ENCODE results near the gene MUCL3.
"Not testable (repeated sequence)": the region's sequence is repeated elsewhere in the genome, so short reads cannot be mapped to it uniquely, and the experiment has no call there.

The MUCL3 gene

GRCh38 chr6:30940361-30940986 is at the start of gene MUCL3:
Gene MUCL3, plus strand, starts transcription at chr6:30940973. Its CDS starts 27 bp downstream, at chr6:30941000.
- no peak for DNase-seq

GRCh38 chr6:30891450-30891723 is 49.4 kb upstream of the MUCL3 start:
- DNase-seq = no peak

GRCh38 chr6:30891816-30892538 is 48.8 kb upstream of the MUCL3 start:
- DNase-seq = no peak

- no peak for DNase-seq
Measured at GRCh38 chr6:30893001-30893591, 47.7 kb upstream of the MUCL3 start.

- DNase-seq = no peak
Measured at GRCh38 chr6:30893666-30894065, 47.1 kb upstream of the MUCL3 start.

GRCh38 chr6:30894381-30894780 is 46.4 kb upstream of the MUCL3 start:
- DNase-seq = no peak

- DNase-seq = no peak
Measured at GRCh38 chr6:30894935-30895334, 45.8 kb upstream of the MUCL3 start.

- DNase-seq = no peak
Measured at GRCh38 chr6:30895343-30895742, 45.4 kb upstream of the MUCL3 start.

- DNase-seq = no peak
Measured at GRCh38 chr6:30896541-30896940, 44.2 kb upstream of the MUCL3 start.

- no peak for DNase-seq
Measured at GRCh38 chr6:30897882-30898281, 42.9 kb upstream of the MUCL3 start.

- DNase-seq = no peak
Measured at GRCh38 chr6:30898750-30899360, 41.9 kb upstream of the MUCL3 start.

GRCh38 chr6:30900863-30901417 is 39.8 kb upstream of the MUCL3 start:
- no peak for DNase-seq

- no peak for DNase-seq
Measured at GRCh38 chr6:30901436-30901835, 39.3 kb upstream of the MUCL3 start.

- not testable (repeated sequence) for DNase-seq
Measured at GRCh38 chr6:30902196-30902595, 38.6 kb upstream of the MUCL3 start.

- DNase-seq = no peak
Measured at GRCh38 chr6:30902709-30903108, 38.1 kb upstream of the MUCL3 start.

GRCh38 chr6:30903236-30903635 is 37.5 kb upstream of the MUCL3 start:
- DNase-seq = no peak

- not testable (repeated sequence) for DNase-seq
Measured at GRCh38 chr6:30907290-30907757, 33.4 kb upstream of the MUCL3 start.

GRCh38 chr6:30907758-30908591 is 32.8 kb upstream of the MUCL3 start, which contains the start of gene GTF2H4:
Gene GTF2H4, plus strand, starts transcription at chr6:30908207.
- peak; percentile 98 for DNase-seq

- no peak for DNase-seq
Measured at GRCh38 chr6:30908700-30909099, 32.1 kb upstream of the MUCL3 start.

- DNase-seq = not testable (repeated sequence)
Measured at GRCh38 chr6:30910473-30910872, 30.3 kb upstream of the MUCL3 start.

GRCh38 chr6:30912746-30913520 is 27.8 kb upstream of the MUCL3 start:
- no peak for DNase-seq

- DNase-seq = no peak
Measured at GRCh38 chr6:30913721-30914075, 27.1 kb upstream of the MUCL3 start.
